Inflammatory macrophage (primary cell): ENCODE data around the gene C10orf120.

ENCODE experiments used
- DNase-seq, 2 donors: peaks; one replicate each; pipeline ENCODE4 v3.0.0-alpha.2; 2020 to 2022

The C10orf120 gene

DNA sequence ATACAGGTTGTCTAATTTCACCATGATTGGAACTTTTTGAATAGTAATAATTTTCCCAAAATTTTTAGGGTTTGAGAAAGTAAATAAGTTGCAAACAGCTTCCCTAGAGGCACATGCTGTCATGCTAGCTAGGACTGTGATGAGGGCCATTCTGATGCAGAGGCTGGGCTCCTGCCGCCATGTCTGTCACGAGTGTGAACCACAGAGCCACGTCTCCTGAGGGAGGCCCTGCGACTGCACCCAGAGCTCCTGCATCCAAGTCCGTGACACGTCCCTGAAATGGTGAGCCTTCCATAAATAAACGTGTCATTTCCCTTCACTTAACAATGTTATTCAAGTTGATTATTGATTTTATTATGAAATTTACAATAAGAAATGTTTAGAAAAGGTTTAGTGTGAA lies 40.0 kb downstream of the C10orf120 start:
- no peak for DNase-seq

DNA sequence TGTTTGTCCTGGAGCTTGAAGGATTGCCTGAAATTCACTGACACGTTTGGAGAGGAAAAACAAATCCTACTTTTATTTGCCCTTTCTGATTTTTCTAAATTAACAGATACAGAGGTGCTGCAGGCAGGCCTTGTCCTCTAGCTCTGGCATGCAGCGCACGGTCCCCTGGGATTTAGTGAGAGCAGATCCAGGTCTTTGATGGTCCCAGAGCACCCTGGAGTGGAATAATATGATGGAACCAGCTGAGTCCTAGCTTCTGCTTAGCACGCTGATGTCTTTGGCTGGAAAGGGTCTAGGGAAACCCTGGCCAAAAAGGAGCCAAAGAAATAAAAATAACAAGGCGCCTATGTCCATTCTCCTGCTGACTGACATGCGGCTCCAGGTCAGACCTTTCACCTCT lies 40.5 kb downstream of the C10orf120 start:
- DNase-seq: no peak

DNA sequence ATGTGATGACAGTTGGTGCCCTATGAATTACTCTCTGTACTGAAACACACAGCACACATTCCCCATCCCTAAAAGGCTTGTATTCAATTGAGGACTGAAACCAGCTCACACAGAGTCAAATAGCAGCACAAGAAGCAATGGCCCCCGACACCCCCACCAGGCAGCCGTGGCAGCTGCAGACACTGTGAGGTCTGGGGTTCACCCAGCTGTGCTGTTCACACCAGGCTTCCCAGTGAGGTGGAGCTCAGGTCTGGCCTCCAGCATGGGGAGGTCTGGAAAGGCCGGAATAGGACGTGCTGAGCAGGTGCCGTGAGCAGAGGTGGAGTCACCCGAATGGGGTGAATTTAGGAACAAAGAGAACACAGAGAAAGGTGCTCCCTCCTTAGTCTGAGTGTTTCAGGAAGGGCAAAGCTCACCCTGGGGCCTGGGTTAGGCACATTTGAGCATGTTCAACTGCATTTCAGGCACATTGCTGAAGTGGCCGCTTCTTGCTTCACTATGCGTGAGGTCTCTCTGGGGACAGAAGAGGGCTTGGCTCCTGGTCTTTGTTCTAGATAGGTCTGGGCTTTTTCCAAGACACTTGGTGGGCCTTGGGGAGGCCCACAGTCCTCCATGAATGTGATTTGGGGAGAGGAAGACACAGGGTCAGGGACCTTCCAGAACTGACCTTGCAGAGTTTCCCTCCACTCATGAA lies 41.1 kb downstream of the C10orf120 start:
- no peak for DNase-seq

DNA sequence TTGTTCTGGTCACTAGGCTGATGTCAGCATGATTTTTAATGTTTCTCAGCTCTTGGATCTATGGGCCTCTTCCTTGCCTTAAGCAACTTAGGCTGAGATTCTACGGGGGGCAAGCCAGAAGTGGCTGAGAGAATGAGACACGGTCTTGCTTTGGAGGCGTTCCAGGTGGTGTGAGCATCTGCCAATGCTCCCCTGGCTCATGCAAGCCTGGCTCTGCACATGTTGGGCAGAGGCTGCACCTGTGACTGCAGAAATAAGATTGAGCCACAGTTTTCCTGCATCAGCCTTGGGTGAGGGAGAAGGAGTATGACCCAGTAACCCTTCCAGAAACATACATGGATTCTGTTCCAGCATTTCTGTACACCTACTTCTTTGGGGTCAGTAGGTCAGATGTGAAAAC lies 41.9 kb downstream of the C10orf120 start:
- DNase-seq: no peak

DNA sequence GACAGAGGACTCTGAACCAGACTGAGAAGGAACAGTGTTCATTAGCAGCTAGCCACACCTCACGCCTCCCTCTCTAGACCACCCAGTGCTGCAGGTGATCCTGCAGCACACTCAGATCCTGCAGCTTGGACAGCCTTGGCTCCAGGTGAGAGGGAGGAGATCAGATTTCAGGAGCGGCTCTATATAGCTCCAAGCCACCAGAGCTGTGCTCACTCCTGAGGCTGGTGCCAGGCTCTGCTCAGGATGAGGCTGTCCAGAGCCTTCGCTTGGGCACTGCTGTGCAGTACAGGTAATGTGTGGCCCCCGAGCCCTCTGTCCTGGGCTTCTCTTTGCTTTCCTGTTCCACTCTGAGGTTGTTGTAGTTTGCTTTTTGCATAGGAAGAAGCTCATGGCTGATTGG lies 42.4 kb downstream of the C10orf120 start:
- DNase-seq: no peak

DNA sequence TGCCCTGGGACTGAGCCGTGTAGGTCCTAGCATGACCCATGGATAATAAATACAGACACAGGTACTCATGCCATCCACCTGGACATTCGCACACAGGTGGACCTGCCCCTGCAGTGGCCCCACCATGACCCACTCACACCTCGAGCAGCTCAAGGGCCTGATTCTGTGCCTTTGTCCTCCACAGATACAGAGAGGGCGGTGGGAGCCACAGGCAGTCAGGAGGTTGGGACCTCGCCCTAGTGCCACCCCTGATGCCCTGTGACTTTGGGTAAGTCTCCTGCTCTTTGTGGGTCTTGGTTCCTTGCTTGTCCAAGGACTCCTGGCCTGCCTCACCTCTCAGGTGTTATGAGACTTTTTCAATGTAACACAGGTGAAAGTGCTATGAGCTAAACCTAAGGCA lies 42.9 kb downstream of the C10orf120 start:
- no peak for DNase-seq

DNA sequence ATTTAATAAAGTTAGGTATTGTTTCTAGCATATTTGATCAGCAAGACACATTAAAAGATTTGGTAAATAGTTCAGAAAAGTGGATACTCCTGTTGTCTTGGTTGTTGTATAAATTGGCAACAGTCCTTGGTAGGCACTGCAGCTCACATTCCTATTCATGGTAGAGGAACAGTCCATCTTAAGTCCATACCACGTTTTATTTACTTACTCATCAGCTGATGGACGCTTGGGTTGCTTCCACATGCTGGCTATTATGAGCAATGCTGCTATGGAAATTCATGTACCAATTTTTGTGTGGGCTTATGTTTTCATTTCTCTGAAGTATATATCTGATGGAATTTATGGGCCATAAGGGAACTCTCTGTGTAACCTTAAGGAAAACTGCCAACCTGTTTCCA lies 43.3 kb downstream of the C10orf120 start:
- DNase-seq: no peak

DNA sequence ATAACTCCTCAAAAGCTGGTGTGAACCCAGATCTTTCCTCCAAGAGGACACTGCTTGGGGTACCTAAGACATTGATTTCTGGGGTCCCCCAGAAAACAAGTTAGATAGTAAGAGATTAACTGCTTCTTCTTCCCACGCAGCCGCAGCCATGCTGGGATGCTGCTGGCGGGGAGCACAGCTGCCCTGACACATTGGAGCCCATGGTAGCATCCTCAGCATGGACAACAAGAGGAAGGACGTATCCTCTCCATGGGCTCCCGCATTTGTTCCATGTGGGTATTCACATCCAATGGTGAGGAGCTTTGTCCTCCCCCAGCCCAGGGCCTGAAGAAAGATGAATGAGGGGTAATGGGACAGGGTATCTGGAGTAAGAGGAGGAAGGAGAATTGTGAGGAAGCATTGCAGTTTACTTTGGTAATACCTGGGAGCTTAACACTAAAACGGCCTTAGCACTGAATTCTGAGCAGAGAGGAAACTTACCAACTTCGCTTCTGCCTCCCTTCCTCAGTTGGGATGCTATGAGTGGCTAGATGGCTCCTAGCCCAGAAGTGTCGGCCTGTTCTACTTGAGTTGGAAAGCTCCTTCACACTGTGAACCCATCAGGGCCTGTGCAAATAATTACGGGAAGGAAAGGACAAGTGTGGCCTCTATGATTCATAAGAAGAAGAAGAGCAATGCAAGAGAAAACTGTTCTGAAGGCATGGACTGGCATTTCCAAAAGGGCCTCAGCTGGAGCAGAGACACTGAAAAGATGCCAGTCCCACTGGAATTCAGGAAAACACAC lies 43.9 kb downstream of the C10orf120 start:
- no peak for DNase-seq

DNA sequence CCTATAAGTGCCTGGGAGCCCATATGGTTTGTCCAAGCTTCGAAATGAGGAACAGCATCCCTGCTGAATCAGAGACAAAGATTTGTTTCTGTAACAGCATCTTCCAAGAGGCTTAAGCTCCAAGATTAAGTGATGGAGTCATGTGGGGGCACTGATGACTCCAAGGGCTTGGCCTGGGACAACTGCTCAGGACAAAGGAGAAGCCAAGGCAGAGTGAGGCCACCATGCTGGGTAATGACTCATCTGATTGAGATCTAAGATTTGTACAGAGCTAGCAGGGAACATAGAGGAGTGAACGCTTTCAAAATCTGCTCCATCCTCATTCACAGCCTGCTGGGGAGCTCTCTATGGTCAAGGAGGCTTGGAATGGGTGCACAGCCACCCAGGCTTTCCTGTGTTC lies 49.3 kb downstream of the C10orf120 start:
- DNase-seq: no peak

DNA sequence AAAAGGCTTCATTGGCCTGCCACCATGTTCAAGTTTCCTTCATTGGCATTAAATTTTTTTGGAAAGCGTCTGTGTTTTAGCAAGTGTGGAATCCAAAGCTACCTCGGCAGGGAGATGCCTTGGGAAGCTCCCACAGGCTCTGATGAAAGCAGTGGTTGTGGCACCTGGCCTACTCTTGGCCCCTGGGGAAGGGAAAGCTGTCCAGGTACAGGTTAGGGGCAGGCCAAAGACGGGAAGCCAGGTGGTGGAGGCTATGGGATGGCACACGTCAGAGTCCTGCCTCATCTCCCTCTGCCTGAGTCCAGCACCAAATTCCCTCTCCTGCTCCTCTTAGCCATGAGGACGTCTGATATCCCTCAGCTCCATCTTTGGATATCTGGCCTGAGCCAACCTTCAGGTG lies 49.7 kb downstream of the C10orf120 start:
- no peak for DNase-seq

DNA sequence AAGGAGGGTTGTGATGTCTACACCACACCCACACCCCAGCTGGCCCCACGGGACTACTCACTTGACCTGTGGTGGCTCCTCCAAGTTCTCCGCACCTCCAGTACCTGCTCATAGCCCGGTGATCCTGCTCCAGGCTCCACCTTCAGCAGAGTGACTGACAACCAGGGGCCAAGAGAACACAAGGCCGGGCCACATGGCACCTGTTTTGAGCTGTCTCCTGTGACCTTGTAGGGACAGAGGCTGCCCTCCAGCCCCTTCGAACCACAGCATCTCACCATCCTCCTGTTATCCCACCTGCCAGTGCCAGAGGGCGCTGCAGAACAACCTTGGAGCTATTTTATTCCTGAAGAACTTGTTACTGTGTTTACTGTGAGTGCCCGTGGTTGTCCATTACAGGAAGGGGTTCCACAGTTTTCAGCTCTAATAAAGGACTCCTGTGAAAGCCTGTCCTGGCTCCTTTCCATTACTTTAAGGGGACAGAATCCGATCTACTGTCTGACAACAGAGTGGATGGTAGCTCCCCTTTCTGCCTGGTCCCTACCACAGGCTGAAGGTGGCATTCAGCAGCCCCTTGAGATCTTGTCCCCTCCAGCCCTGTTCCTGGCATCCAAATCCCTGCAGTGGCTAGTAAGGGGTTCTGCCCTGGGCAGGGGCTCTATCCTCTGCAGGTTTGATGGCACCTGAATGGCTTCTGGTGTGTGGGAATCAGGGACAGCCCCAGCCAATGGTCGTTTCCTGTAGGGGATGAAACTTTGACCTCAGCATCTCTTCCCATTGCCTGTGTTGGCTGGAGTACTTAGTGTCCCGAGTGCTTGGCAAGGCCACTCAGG lies 50.8 kb downstream of the C10orf120 start:
- peak; percentile 9 to 19 for DNase-seq
